Adipocyte (in vitro differentiated cells): ENCODE data around the gene NDUFAF8.

Source experiments
- DNase-seq: peaks from one replicate; pipeline ENCODE4 v3.0.0-alpha.2; 2015; ENCODE audit warnings: low read depth
- H3K27me3 ChIP-seq: replicated peaks from 2 replicates; pipeline ENCODE4 v1.7.0; 2013; ENCODE audit warnings: mild to moderate bottlenecking, low read length, moderate library complexity; ENCODE audit not compliant: control insufficient read depth, insufficient read depth
- H3K36me3 ChIP-seq: 2 replicates; pipeline ENCODE4 v1.7.0; 2013; ENCODE audit warnings: low read length, mild to moderate bottlenecking, moderate library complexity; ENCODE audit not compliant: control insufficient read depth, insufficient read depth, severe bottlenecking
- H3K4me1 ChIP-seq: 2 replicates; pipeline ENCODE4 v1.7.0; 2013; ENCODE audit warnings: mild to moderate bottlenecking, low read length, moderate library complexity; ENCODE audit not compliant: control insufficient read depth, insufficient read depth
- H3K4me3 ChIP-seq: 2 replicates; pipeline ENCODE4 v1.7.0; 2013; ENCODE audit warnings: mild to moderate bottlenecking, low read length, moderate library complexity
- H3K9ac ChIP-seq: 2 replicates; pipeline ENCODE4 v1.7.0; 2013; ENCODE audit warnings: mild to moderate bottlenecking, low read length, moderate library complexity
- H3K9me3 ChIP-seq: 2 replicates; pipeline ENCODE4 v1.7.0; 2013; ENCODE audit warnings: mild to moderate bottlenecking, low read length, moderate library complexity; ENCODE audit not compliant: control insufficient read depth

The NDUFAF8 gene

GRCh38 chr17:81228834-81229665 lies 10.1 kb upstream of the NDUFAF8 start:
- no peak overlapping the region for H3K9ac ChIP-seq
- H3K27me3 ChIP-seq, result no peaks in the 10 kb centered on the region
- H3K36me3 ChIP-seq, result peaks cover 38% of the 10 kb centered on the region
- H3K4me3 ChIP-seq, result no peak overlapping the region
- peaks cover 3% of the 10 kb centered on the region for H3K9me3 ChIP-seq
- no peak for DNase-seq
- H3K4me1 ChIP-seq, result no peaks in the 10 kb centered on the region

GRCh38 chr17:81229666-81229920 lies 9.5 kb upstream of the NDUFAF8 start:
- no peaks in the 10 kb centered on the region for H3K4me1 ChIP-seq
- peaks cover 38% of the 10 kb centered on the region for H3K36me3 ChIP-seq
- no peaks in the 10 kb centered on the region for H3K27me3 ChIP-seq
- peaks cover 3% of the 10 kb centered on the region for H3K9me3 ChIP-seq
- no peak overlapping the region for H3K4me3 ChIP-seq
- DNase-seq, result no peak
- no peak overlapping the region for H3K9ac ChIP-seq

- Histone ChIP-seq H3K4me3 (no peak overlapping the region), H3K36me3 (peaks cover 38% of the 10 kb centered on the region), H3K27me3 (no peaks in the 10 kb centered on the region), H3K9ac (no peak overlapping the region), H3K9me3 (peaks cover 3% of the 10 kb centered on the region), H3K4me1 (no peaks in the 10 kb centered on the region)
- DNase-seq, result no peak
These were observed 8.9 kb upstream of the NDUFAF8 start for GRCh38 chr17:81230043-81230820.

- Histone ChIP-seq H3K9me3 (peaks cover 3% of the 10 kb centered on the region), H3K4me3 (no peak overlapping the region), H3K9ac (no peak overlapping the region), H3K36me3 (peaks cover 38% of the 10 kb centered on the region), H3K27me3 (no peaks in the 10 kb centered on the region), H3K4me1 (no peaks in the 10 kb centered on the region)
- no peak for DNase-seq
These were observed 7.9 kb upstream of the NDUFAF8 start for GRCh38 chr17:81231121-81231645.

GRCh38 chr17:81231766-81232581 lies 7.1 kb upstream of the NDUFAF8 start:
- Histone ChIP-seq H3K36me3 (peaks cover 38% of the 10 kb centered on the region), H3K27me3 (no peaks in the 10 kb centered on the region), H3K9me3 (peaks cover 2% of the 10 kb centered on the region), H3K9ac (no peak overlapping the region), H3K4me1 (no peaks in the 10 kb centered on the region), H3K4me3 (no peak overlapping the region)
- DNase-seq, result no peak

GRCh38 chr17:81232616-81233241 lies 6.4 kb upstream of the NDUFAF8 start:
- DNase-seq, result no peak
- Histone ChIP-seq H3K9me3 (no peaks in the 10 kb centered on the region), H3K4me1 (peaks cover 7% of the 10 kb centered on the region), H3K4me3 (no peak overlapping the region), H3K36me3 (peaks cover 38% of the 10 kb centered on the region), H3K9ac (no peak overlapping the region), H3K27me3 (no peaks in the 10 kb centered on the region)

GRCh38 chr17:81233316-81233715 lies 5.8 kb upstream of the NDUFAF8 start:
- Histone ChIP-seq H3K9ac (no peak overlapping the region), H3K4me3 (no peak overlapping the region), H3K27me3 (no peaks in the 10 kb centered on the region), H3K4me1 (peaks cover 13% of the 10 kb centered on the region), H3K36me3 (peaks cover 38% of the 10 kb centered on the region), H3K9me3 (no peaks in the 10 kb centered on the region)
- no peak for DNase-seq

- Histone ChIP-seq H3K36me3 (peaks cover 35% of the 10 kb centered on the region), H3K27me3 (no peaks in the 10 kb centered on the region), H3K9me3 (no peaks in the 10 kb centered on the region), H3K4me1 (peaks cover 13% of the 10 kb centered on the region), H3K9ac (no peak overlapping the region), H3K4me3 (no peak overlapping the region)
- no peak for DNase-seq
These were observed 5.2 kb upstream of the NDUFAF8 start for GRCh38 chr17:81233811-81234505.

GRCh38 chr17:81234506-81234855 lies 4.6 kb upstream of the NDUFAF8 start:
- no peaks in the 10 kb centered on the region for H3K27me3 ChIP-seq
- peaks cover 35% of the 10 kb centered on the region for H3K36me3 ChIP-seq
- H3K9ac ChIP-seq, result no peak overlapping the region
- no peak for DNase-seq
- H3K4me3 ChIP-seq, result no peak overlapping the region
- H3K4me1 ChIP-seq, result peaks cover 13% of the 10 kb centered on the region
- H3K9me3 ChIP-seq, result no peaks in the 10 kb centered on the region

- no peaks in the 10 kb centered on the region for H3K9me3 ChIP-seq
- H3K9ac ChIP-seq, result no peak overlapping the region
- H3K36me3 ChIP-seq, result peaks cover 31% of the 10 kb centered on the region
- DNase-seq, result no peak
- no peaks in the 10 kb centered on the region for H3K27me3 ChIP-seq
- H3K4me3 ChIP-seq, result no peak overlapping the region
- peaks cover 17% of the 10 kb centered on the region for H3K4me1 ChIP-seq
These were observed 3.9 kb upstream of the NDUFAF8 start for GRCh38 chr17:81234940-81235821.
